Measurements from ENCODE around the gene GPALPP1.
A peak's percentile ranks its signal among the peaks of the same experiment; 100 is the strongest.

The GPALPP1 gene

GRCh38 chr13:45007225-45007624, 17.9 kb downstream of the GPALPP1 start:
- DNase-seq: no peak

GRCh38 chr13:45007823-45008222, 18.5 kb downstream of the GPALPP1 start:
- no peak for DNase-seq

GRCh38 chr13:45011198-45011597, 21.9 kb downstream of the GPALPP1 start:
- DNase-seq: no peak

- peak; percentile 10 for DNase-seq
Measured at GRCh38 chr13:45015300-45015699, 26.0 kb downstream of the GPALPP1 start.

GRCh38 chr13:45016792-45017425, 27.6 kb downstream of the GPALPP1 start:
- no peak for DNase-seq

GRCh38 chr13:45019981-45020380, 30.6 kb downstream of the GPALPP1 start:
- peak; percentile 11 for DNase-seq

- no peak for DNase-seq
Measured at GRCh38 chr13:45021250-45021649, 31.9 kb downstream of the GPALPP1 start.

- DNase-seq: no peak
Measured at GRCh38 chr13:45024847-45025246, 35.5 kb downstream of the GPALPP1 start.

GRCh38 chr13:45034342-45034741, 45.0 kb downstream of the GPALPP1 start:
- DNase-seq: no peak

- DNase-seq: no peak
Measured at GRCh38 chr13:45036206-45036605, 46.9 kb downstream of the GPALPP1 start.

GRCh38 chr13:45040173-45040572, 50.8 kb downstream of the GPALPP1 start:
- DNase-seq: no peak

GRCh38 chr13:45040622-45041021, 51.3 kb downstream of the GPALPP1 start:
- DNase-seq: peak; percentile 15

GRCh38 chr13:45042539-45042938, 53.2 kb downstream of the GPALPP1 start:
- DNase-seq: no peak

- DNase-seq: no peak
Measured at GRCh38 chr13:45046445-45046844, 57.1 kb downstream of the GPALPP1 start.

- peak; percentile 81 for DNase-seq
Measured at GRCh38 chr13:45047394-45048310, 58.3 kb downstream of the GPALPP1 start.

GRCh38 chr13:45048890-45049407, 59.6 kb downstream of the GPALPP1 start:
- no peak for DNase-seq

GRCh38 chr13:45049478-45049877, 60.1 kb downstream of the GPALPP1 start:
- no peak for DNase-seq

- no peak for DNase-seq
Measured at GRCh38 chr13:45051315-45051714, 62.0 kb downstream of the GPALPP1 start.

GRCh38 chr13:45055198-45055901, 66.0 kb downstream of the GPALPP1 start:
- peak; percentile 93 for DNase-seq

GRCh38 chr13:45055902-45056648, 66.7 kb downstream of the GPALPP1 start:
- peak; percentile 79 for DNase-seq

GRCh38 chr13:45060062-45060461, 70.7 kb downstream of the GPALPP1 start:
- no peak for DNase-seq

GRCh38 chr13:45063261-45063860, 74.0 kb downstream of the GPALPP1 start:
- peak; percentile 78 for DNase-seq
